Thymus (tissue), 11 donors: ENCODE measurements around the gene ATP1A2. TPM values are rescaled to one million over a fixed set of nuclear protein-coding genes. Genes with fewer than 3 reads are reported as not detected.

Source experiments
- DNase-seq, 9 donors: peaks; one replicate each; pipeline ENCODE4 v3.0.0-alpha.2; 2013; ENCODE audit warnings: low spot score in 9 of 9, low read depth in 6 of 9, missing footprints in 1 of 9
- H3K27ac ChIP-seq, 2 donors: one replicate each; pipeline ENCODE4 v1.5.1; 2013; ENCODE audit warnings: control low read depth in 1 of 2, low read depth in 1 of 2, low read length in 1 of 2, mild to moderate bottlenecking in 1 of 2, moderate library complexity in 1 of 2
- H3K27me3 ChIP-seq, 2 donors: one replicate each; pipeline ENCODE4 v1.5.1; 2013; ENCODE audit warnings: low read length in 1 of 2; ENCODE audit not compliant: control insufficient read depth in 2 of 2, insufficient read depth in 1 of 2
- H3K36me3 ChIP-seq, 2 donors: one replicate each; pipeline ENCODE4 v1.5.1; 2013; ENCODE audit warnings: low read length in 1 of 2, mild to moderate bottlenecking in 1 of 2, moderate library complexity in 1 of 2; ENCODE audit not compliant: control insufficient read depth in 2 of 2, insufficient read depth in 2 of 2
- H3K4me1 ChIP-seq, 2 donors: one replicate each; pipeline ENCODE4 v1.5.1; 2013; ENCODE audit warnings: low read length in 2 of 2; ENCODE audit not compliant: control insufficient read depth in 2 of 2, insufficient read depth in 2 of 2
- H3K4me3 ChIP-seq, 2 donors: one replicate each; pipeline ENCODE4 v1.5.1; 2013; ENCODE audit warnings: low read length in 2 of 2, control low read depth in 1 of 2, mild to moderate bottlenecking in 1 of 2
- H3K9me3 ChIP-seq, 2 donors: one replicate each; pipeline ENCODE4 v1.5.1; 2013; ENCODE audit warnings: low read length in 1 of 2, mild to moderate bottlenecking in 1 of 2; ENCODE audit not compliant: control insufficient read depth in 2 of 2, insufficient read depth in 1 of 2
- WGBS: extraction: QIAGEN DNeasy Blood & Tissue Kit; methylation state at CpG from one replicate; pipeline ENCODE4 v1.1.7; 2013; 5-methylcytosine and 5-hydroxymethylcytosine counted together
- polyA plus RNA-seq: library from polyadenylated mRNA; stranded (reverse); fragments of 200-250 nt; gene quantifications from one replicate; pipeline ENCODE4 v1.2.3, GENCODE V29; 2013
- total RNA-seq: library from RNA; stranded (reverse); fragments of 120-200 nt; gene quantifications from one replicate; pipeline ENCODE4 v1.2.4, GENCODE V29; 2013
- donor health status: healthy.

The ATP1A2 gene
- total and polyA plus RNA-seq, 2 donors = 0.38 to 1.3 TPM

- Histone ChIP-seq H3K27ac (no peak overlapping the region), H3K4me3 (no peak overlapping the region), H3K4me1 (no peaks in the 10 kb centered on the region), H3K27me3 (peaks cover 0 to 6% of the 10 kb centered on the region in 2 donors), H3K36me3 (no peaks in the 10 kb centered on the region), H3K9me3 (no peaks in the 10 kb centered on the region)
- no peak for DNase-seq
- WGBS = 95% methylated on average over 8 of the region's 8 CpGs
Observed at GRCh38 chr1:160131803-160132565, 16.4 kb downstream of the ATP1A2 start.

GRCh38 chr1:160133990-160134770 is 18.6 kb downstream of the ATP1A2 start:
- WGBS = 94% methylated on average over 9 of the region's 9 CpGs
- no peak for DNase-seq
- no peak overlapping the region for H3K4me3 ChIP-seq

GRCh38 chr1:160134791-160135572 is 19.4 kb downstream of the ATP1A2 start:
- Histone ChIP-seq H3K4me1 (no peaks in the 10 kb centered on the region), H3K4me3 (no peak overlapping the region), H3K27me3 (peaks cover 0 to 8% of the 10 kb centered on the region in 2 donors), H3K27ac (no peak overlapping the region), H3K36me3 (no peaks in the 10 kb centered on the region), H3K9me3 (no peaks in the 10 kb centered on the region)
- no peak for DNase-seq
- 92% methylated on average over 20 of the region's 20 CpGs for WGBS

More at GRCh38 chr1:160133990-160134770, 18.6 kb downstream of the ATP1A2 start:
- Histone ChIP-seq H3K36me3 (no peaks in the 10 kb centered on the region), H3K27ac (no peak overlapping the region), H3K9me3 (no peaks in the 10 kb centered on the region), H3K27me3 (peaks cover 0 to 8% of the 10 kb centered on the region in 2 donors), H3K4me1 (no peaks in the 10 kb centered on the region)

GRCh38 chr1:160136121-160136925 is 20.8 kb downstream of the ATP1A2 start:
- 96% methylated on average over 22 of the region's 22 CpGs for WGBS

GRCh38 chr1:160136926-160137200 is 21.3 kb downstream of the ATP1A2 start:
- H3K27me3 ChIP-seq = peaks cover 0 to 8% of the 10 kb centered on the region in 2 donors
- no peak overlapping the region for H3K4me3 ChIP-seq
- no peaks in the 10 kb centered on the region for H3K36me3 ChIP-seq
- no peak for DNase-seq
- no peak overlapping the region for H3K27ac ChIP-seq
- no peaks in the 10 kb centered on the region for H3K4me1 ChIP-seq
- no peaks in the 10 kb centered on the region for H3K9me3 ChIP-seq
- WGBS = 96% methylated on average over 5 of the region's 5 CpGs

More at GRCh38 chr1:160136121-160136925, 20.8 kb downstream of the ATP1A2 start:
- DNase-seq = no peak
- Histone ChIP-seq H3K27ac (no peak overlapping the region), H3K4me3 (no peak overlapping the region), H3K4me1 (no peaks in the 10 kb centered on the region), H3K36me3 (no peaks in the 10 kb centered on the region), H3K27me3 (peaks cover 0 to 8% of the 10 kb centered on the region in 2 donors), H3K9me3 (no peaks in the 10 kb centered on the region)

- WGBS = 96% methylated on average over 8 of the region's 8 CpGs
- H3K27me3 ChIP-seq = peaks cover 0 to 5% of the 10 kb centered on the region in 2 donors
- H3K27ac ChIP-seq = no peak overlapping the region
Observed at GRCh38 chr1:160137216-160137862, 21.8 kb downstream of the ATP1A2 start.

GRCh38 chr1:160139840-160140239 is 24.3 kb downstream of the ATP1A2 start:
- DNase-seq = no peak
- H3K27ac ChIP-seq = no peak overlapping the region
- no peaks in the 10 kb centered on the region for H3K4me1 ChIP-seq
- H3K9me3 ChIP-seq = no peaks in the 10 kb centered on the region
- no peak overlapping the region for H3K4me3 ChIP-seq
- WGBS = 96% methylated on average over 8 of the region's 8 CpGs
- peaks cover 0 to 5% of the 10 kb centered on the region in 2 donors for H3K27me3 ChIP-seq
- H3K36me3 ChIP-seq = no peaks in the 10 kb centered on the region

More at GRCh38 chr1:160137216-160137862, 21.8 kb downstream of the ATP1A2 start:
- no peaks in the 10 kb centered on the region for H3K9me3 ChIP-seq
- DNase-seq = no peak
- no peak overlapping the region for H3K4me3 ChIP-seq
- no peaks in the 10 kb centered on the region for H3K36me3 ChIP-seq
- H3K4me1 ChIP-seq = no peaks in the 10 kb centered on the region

- Histone ChIP-seq H3K9me3 (no peaks in the 10 kb centered on the region), H3K27me3 (peaks cover 0 to 2% of the 10 kb centered on the region in 2 donors), H3K4me1 (no peaks in the 10 kb centered on the region), H3K36me3 (no peaks in the 10 kb centered on the region), H3K27ac (no peak overlapping the region), H3K4me3 (no peak overlapping the region)
- no peak for DNase-seq
- 5% methylated on average over 1 of the region's 1 CpG for WGBS
Observed at GRCh38 chr1:160143695-160144094, 28.1 kb downstream of the ATP1A2 start.
